Measurements from ENCODE around the gene SCNN1A.

The SCNN1A gene

DNA sequence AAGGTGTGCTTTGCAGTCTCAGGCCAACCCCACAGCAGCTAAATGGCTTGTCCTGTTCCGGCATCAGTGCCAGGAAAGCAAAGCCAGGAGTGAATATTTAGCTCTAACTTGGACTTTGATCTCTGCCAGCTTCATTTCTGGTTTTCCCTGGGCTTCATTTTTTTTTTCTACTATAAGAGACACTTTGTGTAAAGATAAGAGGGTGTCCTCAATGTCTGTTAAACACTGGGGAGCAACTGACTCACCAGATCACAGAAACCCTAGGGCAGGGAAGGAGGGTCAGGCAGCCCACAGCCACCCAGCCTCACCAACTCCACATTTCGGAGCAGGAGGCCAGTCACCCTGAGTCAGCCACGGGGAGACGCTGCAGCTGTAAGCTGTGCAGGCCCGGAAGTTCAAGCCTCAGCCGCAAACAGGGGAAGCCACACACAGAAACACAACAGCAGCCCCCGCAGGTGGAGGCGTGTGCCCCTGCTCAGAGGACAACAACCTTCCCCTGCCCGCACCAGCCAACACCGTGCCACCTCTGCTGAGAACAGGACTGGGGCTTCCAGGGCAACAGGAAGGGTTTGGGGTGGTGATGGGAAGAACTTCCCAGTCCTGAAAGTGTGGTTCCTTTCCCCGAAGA lies 39.8 kb downstream of the SCNN1A start:
- in situ Hi-C loops (cut with HindIII; ENCODE audit: low sequenced_read_pairs): no loop called here

DNA sequence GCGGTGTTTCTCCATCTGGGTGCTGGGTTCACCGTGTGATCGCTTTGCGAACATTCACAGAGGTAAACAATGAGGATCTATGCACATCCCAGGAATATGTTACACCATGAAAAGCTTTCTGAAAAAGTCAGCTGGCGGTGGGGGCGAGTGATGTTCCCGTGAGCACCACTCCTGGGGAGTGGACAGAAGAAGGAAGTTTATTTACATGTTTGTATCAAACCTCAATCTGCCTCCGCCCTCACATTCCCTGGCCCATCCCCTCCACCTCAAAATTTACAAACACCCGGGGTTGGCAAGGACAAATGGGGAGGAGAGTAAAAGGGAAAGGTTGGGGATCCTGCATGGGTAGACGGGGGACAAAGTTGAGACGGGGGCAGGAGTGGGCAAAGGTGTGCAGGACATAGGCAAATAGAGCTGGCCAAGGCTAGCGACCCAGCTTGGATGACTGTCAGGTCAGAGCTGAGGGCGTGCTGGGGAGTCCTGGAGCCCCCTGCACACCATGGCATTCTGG lies 40.4 kb downstream of the SCNN1A start:
- in situ Hi-C loops (cut with HindIII; ENCODE audit: low sequenced_read_pairs): no loop called here

DNA sequence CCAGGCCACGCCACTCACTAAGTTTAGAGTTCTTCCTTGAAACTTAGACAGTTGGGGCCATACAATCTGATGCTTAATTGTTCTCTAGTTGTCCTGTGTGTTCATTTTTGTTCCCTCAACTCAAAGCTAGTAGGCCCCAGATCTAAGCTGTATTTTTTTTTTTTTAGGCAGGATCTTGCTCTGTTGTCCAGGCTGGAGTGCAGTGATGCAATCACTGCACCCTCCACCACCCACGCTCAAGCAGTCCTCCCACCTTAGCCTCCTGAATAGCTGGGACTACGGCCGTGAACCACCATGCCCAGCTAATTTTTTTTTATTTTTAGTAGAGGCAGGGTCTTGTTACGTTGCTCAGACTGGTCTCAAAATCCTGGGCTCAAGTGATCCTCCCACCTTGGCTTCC lies 41.0 kb downstream of the SCNN1A start:
- in situ Hi-C loops (cut with HindIII; ENCODE audit: low sequenced_read_pairs): no loop called here

DNA sequence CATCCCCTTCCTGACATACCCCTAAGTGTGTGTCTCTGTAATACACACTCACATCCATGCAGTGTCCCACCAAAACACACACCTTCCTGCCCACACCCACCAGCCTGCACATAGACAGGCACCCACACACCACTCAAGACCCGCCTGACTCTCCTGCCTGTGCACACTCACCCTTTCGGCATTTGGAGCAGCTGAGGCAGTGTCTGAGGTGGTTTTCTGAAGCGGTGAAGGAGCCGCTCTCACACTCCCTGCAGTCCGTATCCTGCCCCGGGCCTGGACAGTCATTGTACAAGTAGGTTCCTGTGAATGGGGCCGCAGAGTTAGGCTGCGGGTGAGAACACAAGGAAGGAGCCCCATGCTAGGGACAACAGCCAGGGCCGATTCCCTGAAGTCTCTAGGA lies 41.8 kb downstream of the SCNN1A start:
- in situ Hi-C loops (cut with HindIII; ENCODE audit: low sequenced_read_pairs): no loop called here

DNA sequence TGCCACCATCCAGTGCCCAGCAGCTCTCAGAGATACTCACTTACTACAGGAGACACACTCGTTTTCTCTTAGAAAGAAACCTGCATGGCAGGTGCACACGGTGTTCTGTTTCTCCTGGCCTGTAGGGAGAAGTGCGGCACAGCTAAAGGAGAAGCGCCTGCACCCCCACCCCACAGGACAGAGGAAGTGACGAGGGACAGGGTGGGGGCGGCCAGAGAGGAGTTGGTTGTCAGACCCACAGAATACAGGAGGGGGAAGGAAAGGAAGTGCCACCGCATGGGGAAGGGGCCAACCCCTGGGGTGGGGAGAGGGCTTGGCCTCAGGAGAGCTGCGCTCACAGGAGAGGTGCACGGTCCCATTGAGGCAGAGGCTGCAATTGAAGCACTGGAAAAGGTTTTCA lies 42.3 kb downstream of the SCNN1A start:
- in situ Hi-C loops (cut with HindIII; ENCODE audit: low sequenced_read_pairs): no loop called here

DNA sequence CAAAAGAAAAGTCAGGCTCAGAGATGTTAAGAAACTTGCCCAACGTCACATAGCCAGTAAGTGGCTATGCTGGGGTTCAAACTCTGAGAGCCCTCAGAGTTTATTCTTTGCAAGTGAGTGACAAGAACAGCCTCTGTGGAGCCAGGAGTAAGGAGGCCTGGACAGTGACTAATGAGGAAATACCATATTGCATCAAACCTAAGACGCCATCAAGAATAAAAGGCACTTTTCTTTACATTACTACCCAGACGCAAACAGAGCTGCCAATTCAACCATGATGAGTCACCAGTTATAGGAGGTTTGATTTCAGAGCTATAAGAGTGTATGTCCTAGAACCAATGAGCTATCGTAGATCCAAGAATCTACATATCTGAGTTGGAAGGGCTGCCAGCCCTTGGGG lies 42.9 kb downstream of the SCNN1A start:
- in situ Hi-C loops (cut with HindIII; ENCODE audit: low sequenced_read_pairs): no loop called here

DNA sequence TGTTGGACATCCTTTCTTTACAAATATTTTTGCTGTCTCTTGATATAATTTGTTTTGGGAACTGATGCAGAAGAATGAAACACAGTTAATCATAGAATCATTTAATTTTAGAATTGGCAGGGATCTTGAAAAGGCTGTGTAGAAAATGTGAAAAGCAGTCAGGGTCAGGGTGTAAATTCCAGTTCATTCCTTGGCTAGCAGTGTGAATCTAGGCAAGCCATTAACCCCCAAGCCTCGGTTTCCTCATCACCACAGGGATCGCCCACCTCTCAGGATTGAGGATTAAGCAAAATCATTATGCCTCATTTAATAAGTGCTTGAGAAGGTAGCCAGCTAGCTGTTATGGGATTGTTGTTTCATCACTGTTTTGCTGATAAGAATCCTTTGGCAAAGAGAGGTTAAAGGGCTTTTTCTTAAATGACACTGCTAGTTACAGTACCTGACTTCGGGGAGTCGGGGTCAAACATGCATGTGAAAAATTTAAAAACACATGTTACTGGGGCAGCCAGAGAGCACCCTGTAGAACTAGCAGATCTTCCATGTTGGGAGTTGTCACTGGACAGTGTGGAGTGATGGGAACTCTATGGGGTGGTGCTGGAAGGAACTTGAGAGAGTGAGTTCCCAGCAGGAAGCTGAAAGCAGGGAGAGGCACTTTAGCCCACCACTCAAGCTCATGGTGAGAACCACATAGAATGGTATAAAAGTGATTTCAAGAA lies 44.2 kb downstream of the SCNN1A start:
- in situ Hi-C loops (cut with HindIII; ENCODE audit: low sequenced_read_pairs): no loop called here

DNA sequence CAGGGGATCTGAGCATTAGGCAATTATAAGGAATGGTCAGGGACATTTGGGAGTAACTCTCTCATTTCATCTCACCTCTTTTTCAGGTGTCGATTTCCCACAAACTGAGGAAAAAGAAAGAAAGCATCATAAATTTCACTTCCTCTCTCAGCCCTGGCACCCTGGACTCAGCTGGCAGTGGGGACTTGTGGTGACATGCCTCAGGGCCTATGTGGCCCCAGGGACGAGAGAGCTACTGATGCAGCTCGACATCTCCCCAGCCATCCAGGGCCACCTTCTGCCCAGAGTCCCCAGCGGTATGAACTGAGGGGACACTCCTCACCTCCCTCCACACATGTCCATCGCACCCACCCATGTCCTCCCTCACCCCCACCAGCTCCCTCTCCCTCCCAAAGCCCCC lies 45.2 kb downstream of the SCNN1A start:
- in situ Hi-C loops (cut with HindIII; ENCODE audit: low sequenced_read_pairs): no loop called here

DNA sequence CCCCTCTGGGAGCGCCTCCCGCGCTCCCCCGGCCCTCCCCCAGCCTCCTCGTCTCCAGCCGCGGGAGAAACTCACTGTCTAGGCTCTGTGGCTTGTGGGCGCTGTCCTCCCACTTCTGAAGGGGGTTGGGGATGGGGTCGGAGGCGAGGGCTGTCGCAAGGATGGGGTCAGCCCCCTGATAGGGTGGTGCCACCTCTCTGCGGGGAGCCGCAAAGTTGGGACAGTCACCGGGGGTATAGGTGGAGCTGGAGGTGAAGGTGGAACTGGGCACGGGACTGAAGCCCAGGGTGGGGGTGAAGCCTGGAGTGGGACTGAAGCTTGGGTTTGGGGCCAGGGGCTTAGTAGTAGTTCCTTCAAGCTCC lies 45.7 kb downstream of the SCNN1A start:
- in situ Hi-C loops (cut with HindIII; ENCODE audit: low sequenced_read_pairs): loop anchor here (10.0 kb wide), 1 partner anchor 145 kb away; the partner anchor contains the start of gene VAMP1

DNA sequence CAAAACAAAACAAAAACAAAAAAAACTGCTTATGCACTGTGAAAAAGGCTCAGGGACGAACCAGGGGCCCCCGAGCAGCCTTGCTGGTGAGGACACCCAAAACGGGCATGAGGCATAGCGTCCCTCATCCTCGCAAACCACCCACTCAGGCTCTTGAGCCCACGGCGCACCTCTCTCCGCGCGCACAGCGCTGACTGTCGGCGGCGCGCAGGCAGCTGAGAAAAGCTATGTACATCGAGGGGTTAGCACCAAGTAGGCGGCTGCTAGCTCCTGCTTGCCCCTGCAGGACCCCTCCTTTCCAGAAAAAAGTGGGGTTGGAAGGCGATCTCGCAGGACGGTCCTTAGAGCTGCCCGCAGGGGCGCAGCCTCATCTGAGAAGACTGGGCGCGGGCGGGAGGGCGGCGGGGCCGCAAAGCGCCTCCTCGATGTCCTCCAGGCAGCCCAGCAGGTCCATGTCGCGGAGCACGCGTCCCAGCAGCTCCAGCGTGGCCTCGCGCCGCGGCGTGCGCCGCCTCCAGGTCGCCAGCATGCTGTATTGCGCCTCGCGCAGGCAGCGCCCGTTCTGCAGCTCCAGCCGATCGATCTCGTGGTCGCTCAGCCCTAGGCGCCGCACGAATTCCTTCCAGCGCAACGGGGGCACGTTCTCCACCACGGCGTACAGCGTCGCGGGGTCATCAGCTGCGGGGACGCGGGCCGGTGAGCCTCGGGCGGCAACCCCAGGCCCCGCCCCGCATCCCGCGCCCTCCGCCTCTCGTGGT lies 46.2 kb downstream of the SCNN1A start:
- in situ Hi-C loops (cut with HindIII; ENCODE audit: low sequenced_read_pairs): loop anchor here (10.0 kb wide), 1 partner anchor 146 kb away; the partner anchor contains the start of gene VAMP1

DNA sequence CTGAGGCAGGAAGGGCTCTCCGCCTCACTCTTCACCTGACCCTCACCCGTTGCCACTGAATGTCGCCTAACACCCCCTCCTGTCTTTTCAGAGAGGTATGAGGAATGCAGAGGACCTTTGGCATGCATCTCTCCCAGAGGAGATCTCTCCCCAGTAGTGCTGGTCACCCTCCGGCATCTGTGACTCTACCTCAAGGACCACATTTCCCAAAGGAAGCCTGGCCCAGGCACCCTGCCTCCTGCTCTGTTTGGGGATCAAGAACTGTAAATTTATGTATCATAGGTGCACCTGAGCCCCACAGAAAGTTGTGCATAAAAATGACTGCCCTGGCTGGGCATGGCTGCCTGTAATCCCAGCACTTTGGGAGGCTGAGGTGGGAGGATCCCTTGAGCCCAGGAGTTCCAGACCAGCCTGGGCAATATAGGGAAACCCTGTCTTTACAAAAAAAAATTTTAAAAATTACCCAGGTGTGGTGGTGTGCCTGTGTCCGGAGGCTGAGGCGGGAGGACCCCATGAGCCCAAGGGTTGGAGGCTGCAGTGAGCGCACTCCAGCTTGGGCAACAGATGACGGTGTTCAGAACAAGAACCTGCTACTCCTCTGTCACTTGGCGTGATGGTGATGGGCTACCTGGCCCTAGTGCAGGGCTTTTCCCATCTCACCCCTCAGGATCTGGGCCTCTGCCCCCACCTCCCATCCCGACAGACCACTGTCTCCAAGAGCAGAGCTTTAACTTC lies 47.2 kb downstream of the SCNN1A start:
- in situ Hi-C loops (cut with HindIII; ENCODE audit: low sequenced_read_pairs): loop anchor here (10.0 kb wide), 1 partner anchor 147 kb away; the partner anchor contains the start of gene VAMP1

DNA sequence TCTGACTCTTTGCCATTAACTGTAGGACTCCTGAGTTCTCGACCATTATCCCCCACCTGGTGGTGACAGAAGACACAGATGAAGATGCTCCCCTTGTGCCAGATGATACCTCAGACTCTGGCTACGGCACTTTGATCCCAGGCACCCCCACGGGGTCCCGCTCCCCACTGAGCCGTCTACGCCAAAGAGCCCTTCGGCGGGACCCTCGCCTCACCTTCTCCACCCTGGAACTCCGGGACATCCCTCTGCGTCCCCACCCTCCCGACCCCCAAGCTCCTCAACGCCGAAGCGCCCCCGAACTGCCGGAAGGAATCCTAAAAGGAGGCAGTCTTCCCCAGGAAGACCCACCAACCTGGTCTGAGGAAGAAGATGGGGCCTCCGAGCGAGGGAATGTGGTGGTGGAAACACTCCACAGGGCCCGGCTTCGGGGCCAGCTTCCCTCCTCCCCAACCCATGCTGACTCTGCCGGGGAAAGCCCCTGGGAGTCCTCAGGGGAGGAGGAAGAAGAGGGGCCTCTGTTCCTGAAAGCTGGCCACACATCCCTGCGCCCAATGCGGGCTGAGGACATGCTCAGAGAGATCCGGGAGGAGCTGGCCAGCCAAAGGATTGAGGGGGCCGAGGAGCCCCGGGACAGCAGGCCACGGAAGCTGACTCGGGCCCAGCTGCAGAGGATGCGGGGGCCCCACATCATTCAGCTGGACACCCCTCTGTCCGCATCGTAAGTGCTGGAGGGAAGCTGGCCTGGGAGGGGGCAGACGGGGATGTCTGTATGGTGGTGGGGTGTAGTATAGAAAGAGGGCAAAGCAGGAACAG lies 47.9 kb downstream of the SCNN1A start:
- in situ Hi-C loops (cut with HindIII; ENCODE audit: low sequenced_read_pairs): loop anchor here (10.0 kb wide), 1 partner anchor 147 kb away; the partner anchor contains the start of gene VAMP1

DNA sequence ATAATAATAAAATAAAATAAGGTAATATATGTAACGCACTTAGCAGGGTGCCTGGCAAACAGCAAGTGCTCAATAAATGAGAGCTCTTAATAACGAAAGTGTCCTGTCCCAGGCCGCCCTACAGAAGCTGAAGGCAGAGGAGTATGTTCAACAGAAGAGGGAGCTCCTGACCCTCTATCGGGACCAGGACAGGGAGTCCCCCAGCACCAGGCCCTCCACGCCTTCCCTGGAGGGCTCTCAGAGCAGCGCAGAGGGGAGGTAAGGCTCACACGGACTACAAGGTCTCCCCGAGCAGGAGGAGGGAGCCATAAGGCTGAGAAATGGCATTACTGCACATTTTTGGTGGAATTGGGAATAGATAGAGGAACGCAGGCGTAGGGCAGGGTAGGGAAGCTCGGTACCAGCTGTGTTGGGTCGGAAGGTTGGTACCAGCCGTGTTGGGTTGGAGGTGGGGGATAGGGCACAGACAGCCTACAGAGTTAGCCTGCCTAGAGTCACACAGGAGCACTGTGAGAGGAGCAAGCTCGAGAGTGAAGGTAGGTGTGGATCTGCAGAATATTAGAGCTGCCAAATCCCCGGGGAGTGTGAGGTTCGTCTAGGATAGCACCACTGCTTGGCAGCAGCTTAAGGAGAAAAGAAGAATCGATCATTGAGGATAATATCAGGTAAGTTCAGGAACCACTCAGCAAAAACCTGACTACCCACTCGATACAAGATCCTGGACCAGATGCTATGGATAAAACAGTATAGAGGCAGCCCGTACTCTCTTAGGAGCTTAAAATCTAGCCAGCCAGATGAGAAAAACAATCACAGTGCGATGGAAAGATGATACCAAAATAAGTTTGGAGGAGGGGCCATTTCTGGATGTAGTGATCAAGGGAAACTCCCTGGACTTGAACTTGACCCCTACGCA lies 48.8 kb downstream of the SCNN1A start:
- in situ Hi-C loops (cut with HindIII; ENCODE audit: low sequenced_read_pairs): loop anchor here (10.0 kb wide), 1 partner anchor 148 kb away; the partner anchor contains the start of gene VAMP1

DNA sequence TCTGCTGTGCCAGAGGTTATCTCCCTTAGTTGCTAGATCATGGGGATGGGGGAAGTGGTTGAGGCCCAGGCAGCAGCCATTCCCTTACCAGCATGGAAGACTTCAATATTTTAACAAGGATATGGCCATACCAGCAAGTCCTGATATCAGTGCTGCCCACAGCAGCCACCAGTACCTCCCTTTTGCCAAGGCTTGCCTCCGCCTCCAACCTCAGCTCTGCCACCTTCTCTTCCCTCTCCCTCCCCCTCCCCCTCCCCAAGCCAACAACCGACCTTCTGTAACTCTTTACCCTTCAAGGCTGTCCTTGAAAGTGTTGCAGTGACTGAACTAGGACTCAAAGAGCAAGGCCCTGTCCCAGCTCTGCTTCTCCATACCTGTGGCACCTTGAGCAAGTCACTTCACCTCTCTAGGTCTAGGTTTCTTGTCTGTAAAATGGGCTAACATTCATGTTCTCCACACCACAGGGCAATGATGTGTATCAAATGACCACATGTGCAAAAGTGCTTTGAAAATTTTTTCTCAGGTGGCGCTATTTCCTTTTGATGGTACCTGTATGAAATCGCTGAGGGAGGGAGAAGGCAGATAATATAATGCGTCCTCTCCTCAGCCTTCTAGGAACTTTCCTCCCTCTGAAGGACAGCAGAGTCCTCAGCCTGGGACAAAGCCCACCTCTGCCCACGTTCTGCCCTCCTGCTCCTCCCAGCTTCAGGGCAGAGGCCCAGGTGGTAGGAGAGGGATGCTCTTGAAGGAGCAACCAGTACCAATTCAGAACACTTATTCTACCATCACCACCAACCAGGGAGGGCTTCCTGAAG lies 50.2 kb downstream of the SCNN1A start:
- in situ Hi-C loops (cut with HindIII; ENCODE audit: low sequenced_read_pairs): loop anchor here (5.0 to 10.0 kb wide), 2 partner anchors 67 to 150 kb away; partner anchors contain the start of gene VAMP1

DNA sequence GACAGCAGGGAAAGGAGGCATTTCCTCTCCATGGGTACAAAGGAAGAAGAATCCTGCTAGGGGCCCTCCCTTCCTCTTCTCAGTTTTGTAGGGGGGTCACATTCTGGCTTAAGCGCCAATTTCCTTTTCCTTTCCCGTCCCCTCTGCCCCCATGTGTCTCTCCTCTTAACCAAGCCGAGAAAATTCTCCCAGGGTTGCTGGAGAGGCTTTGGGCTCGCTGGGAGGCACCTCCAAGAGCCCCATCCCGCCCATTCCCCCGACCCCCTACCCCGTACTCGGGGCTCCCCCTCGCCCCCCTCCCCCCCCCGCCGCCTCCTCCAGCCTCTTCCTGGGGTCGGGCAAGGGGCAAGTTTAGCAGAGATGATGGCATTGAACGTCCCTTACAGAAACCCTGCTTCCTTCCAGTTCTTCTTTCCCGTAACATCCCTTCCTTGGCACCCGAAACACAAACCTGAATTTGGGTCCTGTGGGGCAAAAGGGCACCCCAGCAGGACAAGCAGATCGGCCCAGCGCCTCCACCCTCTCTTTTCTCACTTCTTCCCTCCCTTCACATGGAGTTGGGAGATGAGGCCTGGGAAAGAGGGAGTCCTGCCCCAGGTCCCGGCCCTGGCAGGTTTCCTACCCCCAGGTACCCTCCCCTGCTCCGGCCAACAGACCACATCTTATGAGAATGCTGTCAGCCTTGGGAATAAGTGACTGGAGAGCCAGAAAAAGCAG lies 51.2 kb downstream of the SCNN1A start:
- in situ Hi-C loops (cut with HindIII; ENCODE audit: low sequenced_read_pairs): loop anchor here (5.0 to 10.0 kb wide), 2 partner anchors 68 to 151 kb away; partner anchors contain the start of gene VAMP1

DNA sequence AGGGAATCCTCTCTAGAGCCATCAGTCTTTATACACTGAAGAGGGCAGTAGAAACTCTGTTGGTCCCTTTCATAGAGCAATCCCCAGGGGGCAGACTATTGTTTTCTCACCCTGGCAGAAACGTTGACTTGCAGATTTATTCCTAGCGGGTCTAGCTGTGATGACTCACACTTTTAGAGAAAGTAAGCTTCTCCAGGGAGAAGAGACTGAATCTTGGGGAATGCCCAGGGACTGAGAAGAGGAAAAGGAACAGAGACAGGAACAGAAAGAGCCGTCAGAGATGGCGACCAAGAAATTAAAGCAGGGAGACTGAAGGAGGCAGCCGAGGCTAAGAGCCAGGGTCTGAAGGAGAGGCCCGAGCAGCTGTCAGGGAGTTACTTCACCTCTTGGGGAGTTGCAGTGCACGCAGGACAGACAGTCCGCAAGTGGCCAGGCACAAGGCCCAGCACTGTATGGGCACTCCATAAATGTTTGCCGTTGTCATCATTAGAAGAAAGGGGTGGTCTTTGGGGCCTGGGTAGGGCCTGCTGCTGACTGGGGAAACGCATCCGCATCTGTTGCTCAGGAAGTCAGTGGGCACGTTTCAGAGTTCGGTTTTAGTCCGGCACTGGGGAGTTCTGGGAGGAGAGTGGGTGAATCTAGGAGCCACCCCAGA lies 51.9 kb downstream of the SCNN1A start:
- in situ Hi-C loops (cut with HindIII; ENCODE audit: low sequenced_read_pairs): loop anchor here (5.0 to 10.0 kb wide), 2 partner anchors 69 to 151 kb away; partner anchors contain the start of gene VAMP1

DNA sequence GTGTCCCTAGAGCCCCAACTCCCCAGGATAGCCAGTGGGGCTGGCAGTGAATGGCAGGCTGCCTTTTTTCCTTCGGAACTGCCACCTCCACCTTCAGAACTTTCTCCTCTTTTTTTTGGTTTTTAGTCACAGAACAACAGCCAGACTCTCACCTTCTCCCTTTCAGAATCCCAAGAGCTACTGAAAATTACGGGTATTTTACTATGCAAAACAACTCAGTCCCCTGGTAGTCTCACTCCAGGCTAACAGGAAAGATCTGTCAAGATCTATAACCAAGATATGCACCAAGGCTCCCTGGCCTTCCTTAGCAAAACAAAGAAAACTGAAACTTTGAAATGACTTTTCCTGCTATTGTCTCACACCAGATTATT lies 52.4 kb downstream of the SCNN1A start:
- in situ Hi-C loops (cut with HindIII; ENCODE audit: low sequenced_read_pairs): loop anchor here (5.0 to 10.0 kb wide), 2 partner anchors 69 to 152 kb away; partner anchors contain the start of gene VAMP1

Data from endothelial cell of hepatic sinusoid (primary cell).